Umbilical cord (tissue), 2 donors: ENCODE data around the gene KRTAP10-12. TPM values are rescaled to one million over a fixed set of nuclear protein-coding genes. Genes with fewer than 3 reads are reported as not detected.
"Not testable (repeated sequence)": the region's sequence is repeated elsewhere in the genome, so short reads cannot be mapped to it uniquely, and the experiment has no call there.

Source experiments
- DNase-seq: peaks from one replicate; pipeline ENCODE4 v3.0.0-alpha.2; 2015; ENCODE audit warnings: low spot score
- total RNA-seq: library from RNA; depleted of rRNA; stranded (reverse); fragments of >200 nt; gene quantifications from one replicate; pipeline ENCODE4 v1.2.3, GENCODE V29; 2014; ENCODE audit warnings: low replicate concordance; ENCODE audit not compliant: insufficient read depth

Gene KRTAP10-12
- total RNA-seq, 1 donor from 2014 or later: 4.1 TPM

DNA sequence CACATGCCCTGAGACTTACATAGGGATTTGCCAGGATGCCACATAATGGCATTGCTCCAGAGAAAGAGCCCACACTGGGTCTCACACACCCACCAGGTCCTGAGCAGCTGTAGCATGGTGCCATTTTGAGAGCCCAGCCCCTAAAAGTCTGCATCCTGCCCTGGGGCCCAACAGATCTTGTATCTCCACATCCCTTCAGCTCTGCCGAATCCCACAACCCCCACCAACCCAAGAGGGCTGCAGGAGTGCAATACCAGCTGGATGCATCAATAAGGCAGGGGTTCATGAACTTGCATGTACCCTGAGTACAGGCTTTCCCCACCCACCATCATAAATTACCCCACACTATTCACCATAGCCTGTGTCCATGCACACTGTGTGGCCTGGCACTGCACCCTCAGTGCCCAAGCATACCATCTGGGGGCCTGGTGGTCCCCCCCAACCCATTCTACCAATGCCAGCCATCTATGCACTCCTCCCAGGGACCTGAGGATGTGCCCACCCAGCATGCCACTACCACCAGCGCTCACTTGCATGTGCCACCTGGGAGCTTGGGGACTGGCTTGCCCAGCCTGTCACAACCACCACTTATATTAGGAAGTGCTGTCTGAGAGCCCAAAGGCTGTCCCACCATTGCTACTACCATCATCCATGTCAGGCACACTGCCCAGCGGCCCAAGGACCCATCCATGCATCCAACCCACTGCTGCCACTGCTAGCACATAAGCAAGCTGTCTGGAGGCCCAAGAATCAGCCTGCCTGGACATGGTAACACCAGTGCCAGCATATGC is 26.1 kb upstream of the KRTAP10-12 start:
- DNase-seq: no peak

DNA sequence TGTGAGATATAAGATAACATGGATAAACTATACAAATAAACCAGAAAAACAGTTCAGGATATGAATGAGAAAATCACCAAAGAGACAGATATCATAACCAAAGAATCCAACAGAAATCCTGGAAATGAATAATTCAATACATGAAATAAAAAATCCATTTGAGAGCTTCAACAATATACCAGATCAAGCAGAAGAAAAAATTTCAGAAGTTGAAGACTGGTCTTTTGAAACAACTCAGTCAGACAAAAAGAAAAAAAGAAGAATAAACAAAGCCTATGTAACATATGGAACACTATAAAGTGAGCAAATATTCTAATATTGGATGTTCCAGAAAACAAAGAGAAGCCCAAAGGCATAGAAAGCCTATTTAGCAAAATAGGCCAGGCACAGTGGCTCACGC is 25.1 kb upstream of the KRTAP10-12 start:
- no peak for DNase-seq

- DNase-seq: no peak
Observed at GRCh38 chr21:44677881-44678280, 19.1 kb upstream of the KRTAP10-12 start.

GRCh38 chr21:44681152-44681551 is 15.8 kb upstream of the KRTAP10-12 start:
- DNase-seq: no peak

DNA sequence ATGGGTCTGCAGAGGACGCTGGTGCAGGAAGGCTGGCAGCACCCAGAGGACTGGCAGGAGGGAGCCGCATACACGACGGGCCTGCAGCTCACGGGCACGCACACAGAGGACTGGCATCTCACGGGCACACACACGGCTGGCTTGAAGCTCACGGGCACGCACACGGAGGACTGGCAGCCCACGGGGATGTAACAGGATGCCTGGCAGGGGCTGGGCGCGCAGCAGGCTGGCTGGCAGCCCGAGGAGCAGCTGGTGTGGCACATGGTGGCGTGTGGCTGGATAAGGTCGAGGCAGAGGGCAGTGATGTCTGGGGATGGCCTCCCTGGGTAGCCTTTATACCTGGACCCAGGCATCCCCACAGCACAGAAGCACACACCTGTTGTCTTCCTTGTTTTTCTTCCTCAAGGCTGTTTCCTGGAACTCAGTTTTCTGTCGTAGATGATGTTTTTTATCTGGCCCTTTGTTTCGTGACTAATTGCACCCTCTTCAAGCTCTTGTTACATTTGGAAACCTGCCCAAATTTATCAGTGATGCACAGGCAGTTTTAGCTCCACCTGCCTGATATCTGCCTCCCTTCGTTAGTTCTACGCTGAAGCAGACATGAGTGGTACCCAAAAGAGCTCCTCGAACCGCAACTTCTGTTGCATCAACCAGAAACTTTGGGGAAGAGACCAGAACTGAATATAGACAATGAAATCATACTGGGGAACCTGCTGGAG is 15.0 kb upstream of the KRTAP10-12 start, which contains the start of gene KRTAP12-1:
Gene KRTAP12-1 (minus strand): TSS at position 303 of the 719 bp plus-strand sequence. CDS start 40 bp downstream, at position 263.
- no peak for DNase-seq

DNA sequence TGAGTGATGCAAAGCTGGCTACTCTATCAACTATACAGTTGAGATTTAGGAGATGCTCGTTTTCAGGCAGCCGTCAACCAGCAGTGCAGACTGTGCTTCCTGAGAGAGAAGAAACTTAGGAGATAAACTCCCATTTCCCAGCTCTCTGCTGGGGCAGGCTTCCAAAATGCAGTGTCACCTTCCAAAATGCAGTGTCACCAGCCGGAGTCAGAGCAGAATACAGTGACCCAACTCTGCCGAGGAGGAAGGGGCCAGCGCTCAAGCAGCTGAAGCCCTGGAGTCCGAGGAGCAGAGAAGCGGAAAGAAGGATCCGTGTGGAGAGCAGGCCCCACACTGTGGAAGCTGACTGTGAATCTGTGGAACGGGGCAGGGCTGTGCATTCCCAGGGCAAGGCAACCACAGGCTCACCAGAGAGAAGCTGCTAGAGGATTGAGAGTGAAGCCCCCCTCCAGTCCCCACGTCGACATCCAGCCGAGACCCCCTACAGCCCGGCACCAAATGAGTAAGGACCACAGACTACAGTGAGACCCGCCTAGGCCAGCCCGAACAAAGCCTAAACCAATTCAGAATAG is 14.3 kb upstream of the KRTAP10-12 start:
- no peak for DNase-seq

DNA sequence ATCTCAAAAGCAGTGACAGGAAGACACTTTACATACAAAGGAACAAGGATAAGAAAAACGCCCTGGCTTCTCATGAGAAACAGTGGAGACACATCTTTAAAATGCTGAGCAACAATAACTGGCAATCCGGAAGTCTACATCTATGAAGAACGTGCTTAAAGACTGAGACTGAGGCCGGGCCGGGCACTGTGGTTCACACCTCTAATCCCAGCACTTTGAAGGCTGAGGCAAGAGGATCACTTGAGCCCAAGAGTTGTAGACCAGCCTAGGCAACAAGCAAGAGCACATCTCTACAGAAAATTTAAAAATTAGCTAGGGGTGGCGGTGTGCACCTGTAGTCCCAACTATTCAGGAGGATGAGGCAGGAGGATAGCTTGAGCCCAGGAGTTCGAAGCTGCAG is 12.9 kb upstream of the KRTAP10-12 start:
- no peak for DNase-seq

GRCh38 chr21:44684483-44684882 is 12.5 kb upstream of the KRTAP10-12 start:
- DNase-seq: no peak

GRCh38 chr21:44685050-44685449 is 11.9 kb upstream of the KRTAP10-12 start:
- DNase-seq: not testable (repeated sequence)

- DNase-seq: no peak
Observed at GRCh38 chr21:44686000-44686781, 10.8 kb upstream of the KRTAP10-12 start.

DNA sequence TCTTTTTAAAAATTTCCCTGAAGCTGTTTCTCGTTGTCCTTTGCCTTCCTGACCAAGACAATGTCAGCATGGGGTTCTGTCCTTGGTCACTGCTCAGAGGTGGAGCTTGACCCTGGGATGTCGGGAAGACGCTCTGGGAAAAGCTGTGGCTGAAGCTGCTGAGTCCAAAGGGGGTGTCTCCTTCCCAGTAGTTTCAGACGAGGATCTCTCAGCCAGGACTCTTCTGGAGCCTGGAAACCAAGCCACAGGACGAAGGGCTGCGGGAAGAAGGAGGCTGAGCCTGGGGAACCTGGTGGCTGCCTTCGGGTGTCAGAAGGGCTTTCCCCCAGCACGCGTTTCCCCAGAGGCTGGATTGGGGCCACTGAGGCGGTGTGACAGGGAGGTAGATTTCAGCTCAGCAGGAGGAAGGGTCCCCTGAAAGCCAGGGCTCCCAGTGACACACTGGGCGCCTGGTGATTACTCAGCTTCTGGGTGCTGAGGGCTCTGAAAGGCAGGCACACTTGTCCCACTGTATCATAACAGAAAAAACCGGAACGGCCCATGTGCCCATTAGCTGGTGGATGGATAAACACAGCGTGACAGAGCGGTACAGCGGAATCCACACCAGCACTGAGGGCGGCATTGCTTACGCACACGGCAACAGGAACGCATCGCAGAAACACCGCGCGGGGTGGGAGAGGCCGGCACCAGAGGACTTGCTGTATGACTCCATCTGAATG is 10.0 kb upstream of the KRTAP10-12 start:
- no peak for DNase-seq

- no peak for DNase-seq
Observed at GRCh38 chr21:44687671-44688070, 9.3 kb upstream of the KRTAP10-12 start.

GRCh38 chr21:44689740-44690139 is 7.2 kb upstream of the KRTAP10-12 start:
- DNase-seq: not testable (repeated sequence)

- no peak for DNase-seq
Observed at GRCh38 chr21:44691686-44692085, 5.3 kb upstream of the KRTAP10-12 start.

DNA sequence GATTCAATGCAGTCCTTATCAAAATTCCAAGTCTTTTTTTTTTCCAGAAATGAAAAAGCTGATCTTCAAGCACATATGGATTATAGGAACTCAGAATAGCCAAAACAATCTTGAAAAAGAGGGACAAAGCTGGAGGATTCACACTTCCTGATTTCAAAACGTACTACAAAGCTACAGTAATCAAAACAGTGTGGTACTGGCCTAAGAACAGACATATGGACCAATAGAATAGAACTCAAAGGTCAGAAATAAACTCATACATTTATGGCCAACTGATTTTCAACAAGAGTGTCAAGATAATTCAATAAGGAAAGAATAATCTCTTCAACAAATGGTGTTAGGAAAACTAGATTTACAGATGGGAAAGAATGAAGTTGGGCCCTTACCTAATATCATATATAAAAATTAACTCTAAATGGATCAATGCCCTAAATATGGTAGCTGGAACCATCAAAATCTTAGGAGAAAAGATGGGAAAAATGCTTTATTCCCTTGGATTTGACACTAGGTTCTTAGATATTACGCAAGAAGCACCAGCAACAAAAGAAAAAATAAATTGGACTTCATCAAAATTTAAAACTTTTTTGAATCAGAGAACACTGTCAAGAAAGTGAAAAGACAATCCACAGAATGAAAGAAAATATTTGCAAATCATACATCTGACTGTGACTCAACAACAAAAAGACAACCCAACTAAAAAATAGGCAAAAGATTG is 4.0 kb upstream of the KRTAP10-12 start:
- no peak for DNase-seq

GRCh38 chr21:44694776-44695175 is 2.2 kb upstream of the KRTAP10-12 start:
- DNase-seq: no peak

DNA sequence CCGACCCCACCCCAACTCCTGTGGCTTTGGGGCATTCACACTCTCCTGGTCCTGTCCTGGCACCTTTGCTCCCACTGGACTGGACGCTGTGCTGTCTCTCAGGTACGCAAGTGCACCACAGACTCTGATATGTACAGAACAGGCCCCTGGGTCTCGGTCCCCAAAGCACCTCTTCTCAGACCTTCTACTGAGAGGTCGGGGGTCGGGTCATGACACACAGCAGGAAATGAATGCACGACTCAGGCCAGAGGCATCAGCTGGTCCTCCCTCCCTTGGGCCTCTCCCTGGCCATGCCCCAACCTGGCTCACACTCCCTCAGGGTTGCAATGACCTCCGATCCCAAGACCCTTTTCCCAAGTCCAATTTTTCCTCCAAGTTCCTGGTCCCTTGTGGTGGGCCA is 1.8 kb upstream of the KRTAP10-12 start:
- no peak for DNase-seq

DNA sequence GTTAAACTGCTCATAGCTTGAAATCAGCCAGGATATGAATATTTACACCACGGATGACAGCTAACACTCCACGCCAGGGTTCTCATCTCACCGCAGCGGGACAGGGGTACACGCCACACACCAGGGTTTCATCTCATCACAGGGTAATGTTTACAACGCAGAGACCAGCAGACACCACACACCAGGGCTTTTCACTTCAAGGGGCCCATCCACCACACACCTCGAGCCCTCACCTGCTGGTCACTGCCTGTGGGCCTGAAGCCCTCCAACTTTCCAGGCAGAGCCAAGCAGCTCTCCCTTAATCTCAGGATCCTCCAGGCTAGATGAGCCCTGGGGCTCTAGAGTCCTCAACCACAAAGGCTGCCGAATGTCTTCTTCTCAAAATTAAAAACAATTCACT is 1.3 kb upstream of the KRTAP10-12 start:
- no peak for DNase-seq

DNA sequence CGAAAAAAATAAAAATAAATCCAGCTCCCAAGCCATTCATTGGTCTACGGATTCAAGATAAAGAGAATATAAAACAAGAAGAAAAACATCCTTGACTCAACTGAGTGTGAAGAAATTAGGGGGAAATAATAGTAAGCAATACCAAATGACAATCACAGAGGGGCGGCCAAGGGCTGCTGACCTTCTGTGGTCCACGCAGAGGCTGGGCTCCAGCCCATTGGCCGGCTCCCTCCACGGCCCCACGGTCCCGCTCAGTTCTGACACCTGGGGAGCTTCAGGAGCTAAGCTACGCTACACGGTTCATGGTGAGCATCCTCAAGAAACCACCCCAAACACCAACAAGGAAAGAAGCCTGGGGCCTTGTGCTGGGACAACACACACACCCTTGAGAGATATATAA is 400 bp upstream of the KRTAP10-12 start:
- no peak for DNase-seq
